Measurements from ENCODE around the gene AGGF1.

GRCh38 chr5:77083088-77083487 lies 52.9 kb downstream of the AGGF1 start:
- TF ChIP-seq CTCF (IDR thresholded peaks at IDR 0.05): no peak
- TF ChIP-seq POLR2A (IDR thresholded peaks at IDR 0.05): no peak

Data from adrenal gland (tissue), 5 donors.